NAMALWA (cell line): ENCODE measurements around the gene TRUB2.
A peak's percentile ranks its signal among the peaks of the same experiment; 100 is the strongest.
"Not testable (repeated sequence)": the region's sequence is repeated elsewhere in the genome, so short reads cannot be mapped to it uniquely, and the experiment has no call there.

ENCODE experiments used
- DNase-seq: peaks from one replicate; pipeline ENCODE4 v3.0.0-alpha.2; 2015; ENCODE audit warnings: low spot score

The TRUB2 gene

GRCh38 chr9:128298535-128299482, 23.4 kb downstream of the TRUB2 start:
- no peak for DNase-seq

GRCh38 chr9:128297221-128297773, 24.9 kb downstream of the TRUB2 start:
- DNase-seq = no peak

DNA sequence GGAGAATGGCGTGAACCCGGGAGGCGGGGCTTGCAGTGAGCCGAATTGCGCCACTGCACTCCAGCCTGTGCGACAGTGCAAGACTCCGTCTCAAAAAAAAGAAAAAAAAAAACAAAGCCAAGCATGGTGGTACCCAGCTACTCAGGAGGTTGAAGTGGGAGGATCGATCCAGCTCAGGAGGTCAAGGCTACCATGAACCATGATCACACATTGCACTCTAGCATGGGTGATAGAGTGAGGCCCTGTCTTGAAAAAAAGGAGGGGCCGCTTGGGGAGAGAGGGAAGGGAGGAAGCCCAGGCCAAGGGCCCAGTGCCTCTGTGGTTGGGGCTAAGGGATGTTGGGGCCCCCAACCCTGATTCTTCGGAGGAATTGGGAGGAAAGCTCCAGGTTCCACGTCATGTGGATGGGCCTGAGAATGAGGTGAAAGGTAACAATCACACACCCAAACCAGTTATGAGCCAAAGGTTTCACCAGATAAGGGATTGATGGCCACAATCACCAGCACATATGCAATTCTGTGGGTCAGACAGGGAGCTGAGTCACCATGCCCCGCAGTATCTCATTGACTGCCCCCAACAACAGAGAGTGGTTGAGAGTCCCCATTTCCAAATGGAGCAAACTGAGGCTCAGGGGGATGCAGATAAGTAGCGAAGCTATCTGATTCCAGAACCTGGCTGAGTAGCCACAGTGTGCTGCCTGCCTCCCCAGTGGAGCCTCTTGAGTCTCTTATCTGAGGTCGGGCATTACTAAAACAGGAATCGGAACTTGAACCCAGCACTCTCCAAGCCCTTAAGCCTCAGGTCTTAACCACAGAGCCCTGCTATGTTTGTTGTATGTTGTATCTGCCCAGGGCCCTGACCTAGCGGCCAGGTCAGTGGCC, 25.7 kb downstream of the TRUB2 start:
- no peak for DNase-seq

DNA sequence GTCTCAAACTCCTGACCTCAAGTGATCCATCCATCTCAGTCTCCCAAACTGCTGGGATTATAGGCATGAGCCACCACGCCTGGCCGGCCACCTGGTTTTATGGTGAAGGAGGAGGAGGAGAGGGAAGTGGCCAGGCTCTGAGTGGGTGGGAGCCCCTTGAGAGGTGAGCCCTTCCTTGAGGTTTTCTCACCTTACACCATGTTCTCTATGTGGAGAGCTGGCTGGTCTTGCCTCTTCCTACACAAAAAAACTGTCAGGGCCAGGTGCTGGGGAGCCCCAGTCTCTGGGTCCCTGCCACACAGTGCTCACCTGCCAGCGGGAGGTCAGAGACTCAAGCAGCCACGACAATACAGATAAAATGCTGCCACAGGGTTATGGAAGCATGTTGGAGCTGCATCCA, 28.1 kb downstream of the TRUB2 start:
- DNase-seq = no peak

DNA sequence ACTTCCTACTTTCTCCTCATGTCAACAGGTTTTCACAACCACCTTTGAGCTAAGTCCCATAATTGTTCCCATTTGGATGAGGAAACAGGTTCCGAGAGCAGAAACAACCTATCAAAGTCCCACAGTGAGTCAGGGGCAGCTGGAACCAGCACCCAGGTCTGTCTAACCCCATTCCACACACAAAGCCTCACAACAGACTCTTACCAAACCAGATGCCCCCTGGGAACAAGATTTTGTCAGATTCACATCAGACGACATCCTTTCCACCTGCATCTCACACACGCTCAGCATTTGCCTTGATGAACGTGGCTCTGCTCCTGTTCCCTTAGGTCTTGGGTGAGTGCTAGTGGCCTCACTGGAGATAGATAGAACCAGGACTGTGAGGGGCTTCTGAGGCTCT, 29.2 kb downstream of the TRUB2 start:
- peak; percentile 63 for DNase-seq

DNA sequence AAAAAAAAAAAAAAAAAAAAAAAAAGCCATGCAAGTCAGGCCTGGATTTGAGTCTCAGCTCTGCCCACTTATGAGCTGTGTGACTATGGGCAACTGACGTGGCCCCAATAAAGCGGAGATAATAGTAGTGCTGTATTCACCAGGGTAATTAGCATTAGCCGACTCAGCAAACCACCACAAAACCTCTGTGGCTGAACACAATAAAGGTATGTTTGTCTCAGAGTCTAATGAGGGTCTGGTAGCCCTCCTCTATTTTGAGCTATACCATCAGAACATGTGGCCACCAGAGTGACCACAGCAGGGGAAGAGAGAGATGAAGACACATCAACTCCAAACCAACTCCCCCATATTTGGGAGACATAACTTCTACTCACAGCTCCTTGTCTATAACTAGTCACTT, 30.2 kb downstream of the TRUB2 start:
- no peak for DNase-seq

- no peak for DNase-seq
Measured at GRCh38 chr9:128288273-128289004, 33.8 kb downstream of the TRUB2 start.

DNA sequence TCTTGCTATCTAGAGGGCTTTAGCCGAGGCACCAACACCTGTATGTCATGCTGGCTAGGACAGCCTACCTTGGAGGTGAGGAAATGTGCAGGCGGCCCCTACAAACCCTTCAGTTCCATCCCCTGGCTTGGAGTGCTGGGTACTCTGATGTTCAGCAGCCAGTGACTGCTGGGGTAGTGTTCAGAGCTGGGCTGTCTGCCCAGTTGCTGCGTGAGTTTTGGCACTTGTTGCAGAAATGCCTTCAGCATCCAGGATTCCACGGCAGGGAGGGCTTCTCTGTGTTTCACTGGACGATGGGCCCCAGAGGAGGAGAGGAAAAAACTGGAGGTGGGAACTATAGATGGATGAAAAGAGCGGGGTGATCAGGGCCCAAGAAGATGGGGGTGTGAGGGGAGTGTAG, 35.8 kb downstream of the TRUB2 start:
- DNase-seq = no peak

GRCh38 chr9:128285033-128285784, 37.0 kb downstream of the TRUB2 start:
- DNase-seq = peak; percentile 76

- DNase-seq = no peak
Measured at GRCh38 chr9:128282500-128282899, 39.7 kb downstream of the TRUB2 start.

DNA sequence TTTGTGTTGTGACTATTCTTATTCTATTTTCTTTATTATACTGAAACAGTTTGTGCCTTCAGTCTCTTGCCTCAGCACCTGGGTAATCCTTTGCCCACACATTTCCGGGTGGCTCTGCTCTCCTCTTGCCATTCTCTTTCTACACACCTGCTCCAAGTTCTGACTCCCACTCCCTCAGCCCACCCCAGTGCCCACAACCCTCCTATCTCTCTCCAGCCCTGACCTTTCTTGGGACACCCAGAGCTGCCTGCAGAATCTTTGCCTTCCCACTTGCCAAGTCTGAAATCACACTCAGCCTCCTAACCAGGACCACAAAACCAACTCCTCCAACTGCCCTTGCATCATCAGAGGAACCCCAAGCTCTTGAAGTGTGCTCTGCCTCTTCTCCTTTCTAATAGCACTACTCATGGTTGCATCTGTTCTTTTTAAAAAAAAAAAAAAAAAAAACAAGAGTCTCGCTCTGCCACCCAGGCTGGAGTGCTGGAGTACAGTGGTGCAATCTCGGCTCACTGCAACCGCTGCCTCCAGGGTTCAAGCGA, 42.1 kb downstream of the TRUB2 start:
- no peak for DNase-seq

- DNase-seq = not testable (repeated sequence)
Measured at GRCh38 chr9:128279088-128280073, 42.9 kb downstream of the TRUB2 start.

DNA sequence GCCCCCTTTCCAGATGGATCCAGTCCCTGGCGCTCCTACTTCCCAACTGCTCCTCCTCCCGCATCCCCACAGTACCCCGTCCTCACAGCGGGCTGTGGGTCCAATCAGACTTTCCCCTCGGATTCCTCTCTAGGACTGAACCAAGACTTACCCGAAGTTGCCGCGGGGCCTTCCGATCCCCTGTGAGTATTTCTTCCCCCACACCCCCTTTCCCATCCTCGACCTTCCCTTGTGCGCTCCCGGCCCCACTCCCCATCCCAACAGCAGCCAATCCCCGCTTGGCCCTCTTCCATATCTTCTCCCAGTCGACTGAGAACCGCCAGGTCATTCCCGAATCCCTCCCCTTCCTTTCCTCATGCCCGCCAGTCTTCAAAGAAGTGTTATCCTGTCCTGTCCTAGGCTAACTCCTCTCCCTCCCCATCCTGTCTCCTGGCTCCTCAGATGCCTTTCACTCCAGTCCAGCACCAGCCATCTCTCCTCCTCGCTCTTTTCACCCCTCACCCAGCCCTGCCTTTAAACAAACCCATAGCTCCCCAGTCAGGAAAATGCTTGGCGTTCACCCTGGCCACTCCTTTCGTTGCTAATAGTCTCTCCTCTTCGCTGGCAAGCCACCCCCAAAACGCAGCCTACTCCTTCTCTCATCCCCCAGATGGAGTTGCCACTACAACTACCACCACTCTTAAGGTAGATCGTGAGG, 45.5 kb downstream of the TRUB2 start:
- no peak for DNase-seq

- peak; percentile 100 for DNase-seq
Measured at GRCh38 chr9:128276008-128276573, 46.2 kb downstream of the TRUB2 start, which contains the start of gene SWI5. SWI5 (plus strand) TSS chr9:128276276.

- DNase-seq = peak; percentile 48
Measured at GRCh38 chr9:128275198-128276007, 46.8 kb downstream of the TRUB2 start, which contains the start of gene GOLGA2. GOLGA2 (minus strand) TSS chr9:128276007; CDS start chr9:128275976, 31 bp downstream.

DNA sequence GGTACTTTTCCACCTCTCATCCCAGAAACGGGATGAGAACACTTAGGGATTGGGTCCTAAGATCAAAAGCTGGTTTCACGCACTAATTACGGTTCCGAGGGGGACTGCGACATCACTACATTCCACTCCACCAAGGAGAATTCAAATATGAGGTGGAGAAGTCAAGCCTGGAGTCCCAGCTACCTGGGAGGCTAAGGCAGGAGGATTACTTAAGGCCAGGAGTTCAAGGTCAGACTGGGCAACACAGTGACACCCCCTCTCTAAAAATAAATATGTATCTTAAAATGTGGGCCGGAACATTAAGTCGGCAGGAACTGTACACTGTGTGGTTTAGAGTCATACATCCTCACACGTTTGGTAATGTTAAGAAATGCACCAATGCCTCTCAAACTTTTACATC, 48.0 kb downstream of the TRUB2 start:
- no peak for DNase-seq

GRCh38 chr9:128271512-128271911, 50.7 kb downstream of the TRUB2 start:
- no peak for DNase-seq

- no peak for DNase-seq
Measured at GRCh38 chr9:128271112-128271511, 51.1 kb downstream of the TRUB2 start.
